Left lung (tissue), 10 donors: ENCODE results near the gene LIN7B. TPM values are rescaled to one million over a fixed set of nuclear protein-coding genes. Genes with fewer than 3 reads are reported as not detected.

ENCODE experiments used
- ATAC-seq: fragments of 200-7000 bp; cut with Tn5 transposase; one replicate; pipeline ENCODE4 v1.9.1; 2020; ENCODE audit warnings: moderate library complexity
- DNase-seq, 4 donors: peaks; one replicate each; pipeline ENCODE4 v3.0.0-alpha.2; 2013 to 2020
- H3K27ac ChIP-seq, 2 donors: fragments of 200-600 bp; sonication (generic) in 1 of 2; one replicate each; pipeline versions ENCODE4 v1.5.0 to v1.8.0; 2020 to 2021
- H3K27me3 ChIP-seq, 2 donors: fragments of 200-600 bp; sonication (generic) in 1 of 2; one replicate each; pipeline versions ENCODE4 v1.5.0 to v1.8.0; 2020 to 2021
- H3K36me3 ChIP-seq, 2 donors: fragments of 200-600 bp; sonication (generic) in 1 of 2; one replicate each; pipeline versions ENCODE4 v1.5.0 to v1.8.0; 2020 to 2021
- H3K4me1 ChIP-seq, 2 donors: fragments of 200-600 bp; one replicate each; pipeline ENCODE4 v1.8.0; 2021
- H3K4me3 ChIP-seq, 2 donors: fragments of 200-600 bp; sonication (generic) in 1 of 2; one replicate each; pipeline versions ENCODE4 v1.5.0 to v1.8.0; 2020 to 2021; ENCODE audit warnings: mild to moderate bottlenecking in 1 of 2
- H3K9me3 ChIP-seq, 2 donors: fragments of 200-600 bp; sonication (generic) in 1 of 2; one replicate each; pipeline versions ENCODE4 v1.5.0 to v1.8.0; 2020 to 2021
- intact Hi-C, 2 donors: fragments of 100-400 bp; cut with DNase I; formaldehyde crosslinking; loops; one replicate each; pipeline versions ENCODE4 v1.11.2 to v1.14.2; 2022
- polyA plus RNA-seq, 6 donors: library from polyadenylated mRNA; unstranded; fragments of 120-200 nt; gene quantifications; one replicate each; pipeline ENCODE4 v1.2.1, GENCODE V29; 2013; ENCODE audit not compliant: insufficient read length in 6 of 6
- total RNA-seq, 2 donors: library from RNA; stranded (reverse); fragmentation: NEBNext Ultra II Directional; extraction: Animal tissue kit (Norgen Biotek cat#: 25700); gene quantifications; one replicate each; pipeline ENCODE4 v1.2.1, GENCODE V29; 2021
- TF ChIP-seq, protein P1 (sequence below), 2 donors: fragments of 200-600 bp; sonication (generic) in 1 of 2; IDR thresholded peaks; one replicate each; pipeline versions ENCODE4 v1.5.0 to v1.8.0; 2021; ENCODE audit warnings: antibody characterized with exemption in 2 of 2
- donor health status: DM: no; HTN: yes; CAD: no.
- donor health status: DM: no; HTN: no; CAD: no.

Gene LIN7B
- total and polyA plus RNA-seq, 8 donors, result 6.5 to 12.5 (median 8.1) TPM

DNA sequence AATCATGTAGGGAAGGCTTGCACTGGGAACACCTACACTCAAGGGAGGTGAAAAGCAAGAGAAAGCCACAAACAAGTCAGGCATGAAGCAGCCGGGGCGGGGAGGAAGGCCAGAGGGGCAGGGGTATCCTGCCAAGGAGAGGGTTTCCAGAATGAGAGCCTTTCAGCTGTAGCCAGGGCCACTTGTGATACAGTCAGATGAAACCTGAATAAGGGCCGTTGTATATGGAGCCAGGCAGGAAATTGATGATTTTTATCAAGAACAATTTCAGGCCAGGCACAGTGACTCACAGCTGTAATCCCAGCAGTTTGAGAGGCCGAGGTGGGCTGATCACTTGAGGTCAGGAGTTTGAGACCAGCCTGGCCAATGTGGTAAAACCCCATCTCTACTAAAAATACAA is 47.8 kb downstream of the LIN7B start:
- no peak for ATAC-seq
- H3K36me3 ChIP-seq, result no peaks in the 10 kb centered on the region

DNA sequence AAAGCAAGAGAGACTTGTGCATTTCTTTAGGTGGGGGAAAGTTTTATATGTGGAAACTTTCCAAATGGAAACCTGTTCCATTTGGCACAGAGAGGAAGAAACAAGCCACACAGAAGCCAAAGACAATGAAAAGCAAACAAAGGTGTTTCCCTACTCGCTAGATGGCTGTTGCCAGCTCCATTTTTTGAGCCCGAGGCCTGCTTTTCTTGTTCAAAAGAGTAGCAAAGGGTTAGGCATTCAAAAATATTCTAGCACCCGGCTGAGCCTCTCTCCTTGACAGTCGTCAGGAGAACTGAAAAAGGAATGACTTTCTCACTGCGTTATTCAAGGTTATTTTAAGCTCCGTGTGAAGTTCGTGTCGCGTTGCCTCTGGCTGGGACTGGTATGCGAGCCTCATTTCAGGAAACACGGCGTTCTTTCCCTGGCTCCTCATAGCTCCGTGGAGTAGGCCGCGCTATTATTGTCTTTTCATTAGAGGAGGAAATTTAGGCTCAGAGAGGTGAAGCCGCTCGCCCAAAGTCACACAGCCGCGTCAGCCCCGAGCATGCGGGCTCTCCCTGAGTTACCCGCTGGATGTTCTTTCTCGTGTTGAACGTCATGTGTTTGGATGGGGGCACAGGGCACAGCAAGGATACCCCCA is 51.1 kb downstream of the LIN7B start:
- Histone ChIP-seq H3K27ac (peak overlapping the region; percentile 51 to 70), H3K4me3 (no peak overlapping the region), H3K9me3 (no peaks in the 10 kb centered on the region), H3K4me1 (peaks cover 0 to 10% of the 10 kb centered on the region in 2 donors), H3K36me3 (peaks cover 0 to 5% of the 10 kb centered on the region in 2 donors), H3K27me3 (no peaks in the 10 kb centered on the region)
- ATAC-seq, result peak; percentile 83
- intact Hi-C loops, result no loop called here
- TF ChIP-seq, protein P1, sequence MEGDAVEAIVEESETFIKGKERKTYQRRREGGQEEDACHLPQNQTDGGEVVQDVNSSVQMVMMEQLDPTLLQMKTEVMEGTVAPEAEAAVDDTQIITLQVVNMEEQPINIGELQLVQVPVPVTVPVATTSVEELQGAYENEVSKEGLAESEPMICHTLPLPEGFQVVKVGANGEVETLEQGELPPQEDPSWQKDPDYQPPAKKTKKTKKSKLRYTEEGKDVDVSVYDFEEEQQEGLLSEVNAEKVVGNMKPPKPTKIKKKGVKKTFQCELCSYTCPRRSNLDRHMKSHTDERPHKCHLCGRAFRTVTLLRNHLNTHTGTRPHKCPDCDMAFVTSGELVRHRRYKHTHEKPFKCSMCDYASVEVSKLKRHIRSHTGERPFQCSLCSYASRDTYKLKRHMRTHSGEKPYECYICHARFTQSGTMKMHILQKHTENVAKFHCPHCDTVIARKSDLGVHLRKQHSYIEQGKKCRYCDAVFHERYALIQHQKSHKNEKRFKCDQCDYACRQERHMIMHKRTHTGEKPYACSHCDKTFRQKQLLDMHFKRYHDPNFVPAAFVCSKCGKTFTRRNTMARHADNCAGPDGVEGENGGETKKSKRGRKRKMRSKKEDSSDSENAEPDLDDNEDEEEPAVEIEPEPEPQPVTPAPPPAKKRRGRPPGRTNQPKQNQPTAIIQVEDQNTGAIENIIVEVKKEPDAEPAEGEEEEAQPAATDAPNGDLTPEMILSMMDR (IDR thresholded peaks at IDR 0.05), result no peak
- no peak for DNase-seq

More for the DNA sequence above, 47.8 kb downstream of the LIN7B start:
- intact Hi-C loops, result no loop called here
- H3K4me3 ChIP-seq, result no peak overlapping the region
- DNase-seq, result no peak
- H3K27ac ChIP-seq, result no peak overlapping the region
- H3K9me3 ChIP-seq, result no peaks in the 10 kb centered on the region
- peaks cover 4 to 20% of the 10 kb centered on the region in 2 donors for H3K4me1 ChIP-seq
- TF ChIP-seq, protein P1 (IDR thresholded peaks at IDR 0.05), result no peak
- peaks cover 0 to 18% of the 10 kb centered on the region in 2 donors for H3K27me3 ChIP-seq

GRCh38 chr19:49165865-49166301 is 51.7 kb downstream of the LIN7B start:
- H3K36me3 ChIP-seq, result peaks cover 0 to 7% of the 10 kb centered on the region in 2 donors
- peak overlapping the region; percentile 51 to 70 for H3K27ac ChIP-seq
- H3K9me3 ChIP-seq, result no peaks in the 10 kb centered on the region
- H3K4me1 ChIP-seq, result peaks cover 0 to 10% of the 10 kb centered on the region in 2 donors
- no peak overlapping the region for H3K4me3 ChIP-seq
- ATAC-seq (no peak), DNase-seq (no peak)
- intact Hi-C loops, result no loop called here
- TF ChIP-seq, protein P1 (IDR thresholded peaks at IDR 0.05), result no peak
- no peaks in the 10 kb centered on the region for H3K27me3 ChIP-seq

- intact Hi-C loops, result no loop called here
- Histone ChIP-seq H3K36me3 (peaks cover 0 to 26% of the 10 kb centered on the region in 2 donors), H3K4me3 (no peak overlapping the region), H3K27ac (no peak overlapping the region), H3K9me3 (no peaks in the 10 kb centered on the region), H3K4me1 (peaks cover 0 to 10% of the 10 kb centered on the region in 2 donors), H3K27me3 (no peaks in the 10 kb centered on the region)
- TF ChIP-seq, protein P1 (IDR thresholded peaks at IDR 0.05), result no peak
- DNase-seq (no peak), ATAC-seq (no peak)
Observed at GRCh38 chr19:49167857-49168409, 53.8 kb downstream of the LIN7B start.

Other genes starting within 250 kb of the LIN7B start
- 10 to 100 TPM; 21.0 to 37.3 TPM for gene PLEKHA4, start 245.8 kb upstream of the LIN7B start, total RNA-seq
- gene PLEKHA4, start 245.8 kb upstream of the LIN7B start, polyA plus RNA-seq, result 10 to 100 TPM; 14.4 to 21.1 (median 17.4) TPM
- gene PPP1R15A, start 241.9 kb upstream of the LIN7B start, total RNA-seq, result 10 to 100 TPM; 68.4 to 74.8 TPM
- gene PPP1R15A, start 241.9 kb upstream of the LIN7B start, polyA plus RNA-seq, result 100 to 1,000 TPM in 1 of 6 donors, 10 to 100 TPM in 5; 36.3 to 110 (median 58.4) TPM
- 1 to 10 TPM in 1 of 2 donors, under 1 TPM in 1; 0.89 to 1.2 TPM for gene TULP2, start 215.6 kb upstream of the LIN7B start, total RNA-seq
- gene TULP2, start 215.6 kb upstream of the LIN7B start, polyA plus RNA-seq, result 1 to 10 TPM in 3 of 6 donors, under 1 TPM in 3; 0.72 to 1.4 (median 1.1) TPM
- gene NUCB1, start 214.1 kb upstream of the LIN7B start, total RNA-seq, result 100 to 1,000 TPM; 286 to 331 TPM
- gene NUCB1, start 214.1 kb upstream of the LIN7B start, polyA plus RNA-seq, result 100 to 1,000 TPM; 171 to 210 (median 192) TPM
- gene DHDH, start 180.7 kb upstream of the LIN7B start, total RNA-seq, result 1 to 10 TPM; 3.3 to 4.1 TPM
- gene DHDH, start 180.7 kb upstream of the LIN7B start, polyA plus RNA-seq, result 1 to 10 TPM in 5 of 6 donors, under 1 TPM in 1; 0.86 to 2.4 (median 1.8) TPM
- 100 to 1,000 TPM; 130 to 141 TPM for gene BAX, start 159.5 kb upstream of the LIN7B start, total RNA-seq
- 10 to 100 TPM; 47.7 to 69.7 (median 60.8) TPM for gene BAX, start 159.5 kb upstream of the LIN7B start, polyA plus RNA-seq
- 1,000 to 10,000 TPM; 8,739 to 9,329 TPM for gene FTL, start 149.1 kb upstream of the LIN7B start, total RNA-seq
- gene FTL, start 149.1 kb upstream of the LIN7B start, polyA plus RNA-seq, result 1,000 to 10,000 TPM; 1,119 to 1,450 (median 1,279) TPM
- 10 to 100 TPM; 42.5 to 49.0 TPM for gene GYS1, start 121.1 kb upstream of the LIN7B start, total RNA-seq
- gene GYS1, start 121.1 kb upstream of the LIN7B start, polyA plus RNA-seq, result 10 to 100 TPM; 45.2 to 56.3 (median 50.0) TPM
- gene RUVBL2, start 120.5 kb upstream of the LIN7B start, total RNA-seq, result 10 to 100 TPM; 46.6 to 66.6 TPM
- gene RUVBL2, start 120.5 kb upstream of the LIN7B start, polyA plus RNA-seq, result 10 to 100 TPM; 67.9 to 83.7 (median 76.8) TPM
- not detected for gene LHB, start 97.3 kb upstream of the LIN7B start, total RNA-seq
- gene LHB, start 97.3 kb upstream of the LIN7B start, polyA plus RNA-seq, result under 1 TPM in 2 of 6 donors, not detected in 4; 0.31 to 0.57 TPM
- not detected for gene CGB3, start 90.0 kb upstream of the LIN7B start, total RNA-seq
- gene CGB3, start 90.0 kb upstream of the LIN7B start, polyA plus RNA-seq, result under 1 TPM in 1 of 6 donors, not detected in 5; 0.81 TPM
- gene CGB2, start 82.5 kb upstream of the LIN7B start, total RNA-seq, result not detected
- gene CGB2, start 82.5 kb upstream of the LIN7B start, polyA plus RNA-seq, result not detected
- gene CGB1, start 77.5 kb upstream of the LIN7B start, total RNA-seq, result not detected
- gene CGB1, start 77.5 kb upstream of the LIN7B start, polyA plus RNA-seq, result not detected
- gene CGB5, start 70.5 kb upstream of the LIN7B start, total RNA-seq, result under 1 TPM in 1 of 2 donors, not detected in 1; 0.50 TPM
- gene CGB5, start 70.5 kb upstream of the LIN7B start, polyA plus RNA-seq, result not detected
- not detected for gene CGB8, start 65.3 kb upstream of the LIN7B start, total RNA-seq
- gene CGB8, start 65.3 kb upstream of the LIN7B start, polyA plus RNA-seq, result under 1 TPM in 1 of 6 donors, not detected in 5; 0.89 TPM
- gene CGB7, start 56.6 kb upstream of the LIN7B start, total RNA-seq, result under 1 TPM; 0.09 to 0.34 TPM
- under 1 TPM; 0.11 to 0.69 (median 0.18) TPM for gene CGB7, start 56.6 kb upstream of the LIN7B start, polyA plus RNA-seq
- gene NTF4, start 49.6 kb upstream of the LIN7B start, total RNA-seq, result 1 to 10 TPM; 2.1 to 6.2 TPM
- 1 to 10 TPM in 2 of 6 donors, under 1 TPM in 4; 0.63 to 1.6 (median 0.78) TPM for gene NTF4, start 49.6 kb upstream of the LIN7B start, polyA plus RNA-seq
- not detected for gene KCNA7, start 41.7 kb upstream of the LIN7B start, total RNA-seq
- under 1 TPM in 5 of 6 donors, not detected in 1; 0.04 to 0.12 (median 0.06) TPM for gene KCNA7, start 41.7 kb upstream of the LIN7B start, polyA plus RNA-seq
- 100 to 1,000 TPM; 161 to 173 TPM for gene SNRNP70, start 28.9 kb upstream of the LIN7B start, total RNA-seq
- 100 to 1,000 TPM; 270 to 371 (median 354) TPM for gene SNRNP70, start 28.9 kb upstream of the LIN7B start, polyA plus RNA-seq
- 1 to 10 TPM; 1.7 to 2.1 TPM for gene C19orf73, start 4.8 kb downstream of the LIN7B start, total RNA-seq
- gene C19orf73, start 4.8 kb downstream of the LIN7B start, polyA plus RNA-seq, result under 1 TPM in 4 of 6 donors, not detected in 2; 0.23 to 0.51 (median 0.25) TPM
- gene PPFIA3, start 5.2 kb downstream of the LIN7B start, total RNA-seq, result 1 to 10 TPM; 6.6 to 7.5 TPM
- 1 to 10 TPM; 5.9 to 9.9 (median 7.7) TPM for gene PPFIA3, start 5.2 kb downstream of the LIN7B start, polyA plus RNA-seq
- 1 to 10 TPM in 1 of 2 donors, under 1 TPM in 1; 0.26 to 1.5 TPM for gene HRC, start 41.0 kb downstream of the LIN7B start, total RNA-seq
- gene HRC, start 41.0 kb downstream of the LIN7B start, polyA plus RNA-seq, result 10 to 100 TPM in 4 of 6 donors, 1 to 10 TPM in 2; 8.4 to 16.4 (median 11.1) TPM
- 10 to 100 TPM; 32.5 to 61.7 TPM for gene TRPM4, start 43.4 kb downstream of the LIN7B start, total RNA-seq
- gene TRPM4, start 43.4 kb downstream of the LIN7B start, polyA plus RNA-seq, result 10 to 100 TPM; 14.3 to 39.7 (median 26.2) TPM
- 1 to 10 TPM in 1 of 2 donors, under 1 TPM in 1; 0.52 to 1.0 TPM for gene SLC6A16, start 210.8 kb downstream of the LIN7B start, total RNA-seq
- gene SLC6A16, start 210.8 kb downstream of the LIN7B start, polyA plus RNA-seq, result 1 to 10 TPM; 2.5 to 6.2 (median 4.3) TPM
- 10 to 100 TPM; 59.0 to 83.2 TPM for gene CD37, start 221.0 kb downstream of the LIN7B start, total RNA-seq
- 10 to 100 TPM; 36.5 to 55.9 (median 52.4) TPM for gene CD37, start 221.0 kb downstream of the LIN7B start, polyA plus RNA-seq
- 10 to 100 TPM; 36.3 to 50.5 TPM for gene TEAD2, start 248.0 kb downstream of the LIN7B start, total RNA-seq
- 100 to 1,000 TPM; 108 to 136 (median 123) TPM for gene TEAD2, start 248.0 kb downstream of the LIN7B start, polyA plus RNA-seq
- 1 to 10 TPM in 1 of 2 donors, not detected in 1; 1.0 TPM for gene DKKL1, start 249.5 kb downstream of the LIN7B start, total RNA-seq
- 1 to 10 TPM; 3.4 to 5.5 (median 4.6) TPM for gene DKKL1, start 249.5 kb downstream of the LIN7B start, polyA plus RNA-seq